Measurements from ENCODE around the gene PELI2. TPM values are rescaled to one million over a fixed set of nuclear protein-coding genes. Genes with fewer than 3 reads are reported as not detected.

The PELI2 gene
- total and polyA plus RNA-seq, 2 experiments from 2014 or later, result 8.0 to 24.5 TPM

GRCh38 chr14:56284641-56285040, 166.4 kb downstream of the PELI2 start:
- DNase-seq (ENCODE audit: low spot score), result no peak
- H3K4me3 ChIP-seq, result no peak overlapping the region
- H3K4me1 ChIP-seq (ENCODE audit: insufficient read depth), result no peaks in the 10 kb centered on the region
- H3K4me2 ChIP-seq, result no peak overlapping the region
- no peak for ATAC-seq
- H3K9me2 ChIP-seq (ENCODE audit: insufficient read depth), result no peaks in the 10 kb centered on the region
- no peaks in the 10 kb centered on the region for H3K79me2 ChIP-seq (replicated peaks; ENCODE audit: insufficient read depth)
- Mint-ChIP-seq H3K9me3 (no peaks in the 10 kb centered on the region), H3K4me3 (no peak overlapping the region), H3K36me3 (ENCODE audit: low read depth) (peaks cover 3% of the 10 kb centered on the region; the same call in 2 of the 3 replicates), H3K4me1 (no peaks in the 10 kb centered on the region), H3K27ac (no peak overlapping the region), H3K27me3 (ENCODE audit: insufficient read depth, low read depth, poor library complexity) (no peaks in the 10 kb centered on the region)
- H3K36me3 ChIP-seq (ENCODE audit: insufficient read depth), result no peaks in the 10 kb centered on the region
- no peaks in the 10 kb centered on the region for H4K20me1 ChIP-seq (replicated peaks; ENCODE audit: insufficient read depth)
- H3F3A ChIP-seq (replicated peaks; ENCODE audit: low read depth), result no peaks in the 10 kb centered on the region
- H2AFZ ChIP-seq, result no peak overlapping the region
- TF ChIP-seq JUNB (IDR thresholded peaks at IDR 0.05; ENCODE audit: unreplicated experiment) (no peak), ZNF331 (CRISPR knock-in tag; IDR thresholded peaks at IDR 0.05; ENCODE audit: low read depth) (no peak), ETS1 (IDR thresholded peaks at IDR 0.05) (no peak), CTCF (conservative IDR thresholded peaks at IDR 0.05; ENCODE audit: low read depth in 2 of 2) (no peak), POLR2AphosphoS5 (IDR thresholded peaks at IDR 0.05; ENCODE audit: low read depth) (no peak), EZH2phosphoT487 (IDR thresholded peaks at IDR 0.05; ENCODE audit: unreplicated experiment) (no peak), EZH2 (IDR thresholded peaks at IDR 0.05; ENCODE audit: low read depth, unreplicated experiment) (no peak)
- H3K27me3 ChIP-seq (ENCODE audit: insufficient read depth), result no peaks in the 10 kb centered on the region
- no peak overlapping the region for H3K27ac ChIP-seq (ENCODE audit: low read depth)

GRCh38 chr14:56289155-56289554, 170.9 kb downstream of the PELI2 start:
- no peak for ATAC-seq
- Histone ChIP-seq H3K4me1 (ENCODE audit: insufficient read depth) (no peaks in the 10 kb centered on the region), H2AFZ (no peak overlapping the region), H3K9me2 (ENCODE audit: insufficient read depth) (no peaks in the 10 kb centered on the region), H3K4me2 (no peak overlapping the region), H3K27me3 (ENCODE audit: insufficient read depth) (no peaks in the 10 kb centered on the region), H3K27ac (ENCODE audit: low read depth) (no peak overlapping the region), H4K20me1 (replicated peaks; ENCODE audit: insufficient read depth) (peaks cover 2% of the 10 kb centered on the region; the same call in 1 of the 2 replicates), H3K79me2 (replicated peaks; ENCODE audit: insufficient read depth) (no peaks in the 10 kb centered on the region), H3K36me3 (ENCODE audit: insufficient read depth) (no peaks in the 10 kb centered on the region), H3F3A (replicated peaks; ENCODE audit: low read depth) (no peaks in the 10 kb centered on the region), H3K4me3 (no peak overlapping the region)
- H3K27me3 Mint-ChIP-seq (ENCODE audit: insufficient read depth, low read depth, poor library complexity), result no peaks in the 10 kb centered on the region
- H3K4me3 Mint-ChIP-seq, result no peak overlapping the region
- peaks cover 3% of the 10 kb centered on the region; the same call in 2 of the 3 replicates for H3K36me3 Mint-ChIP-seq (ENCODE audit: low read depth)
- H3K9me3 Mint-ChIP-seq, result no peaks in the 10 kb centered on the region
- DNase-seq (ENCODE audit: low spot score), result no peak
- H3K4me1 Mint-ChIP-seq, result no peaks in the 10 kb centered on the region
- H3K27ac Mint-ChIP-seq, result no peak overlapping the region; the same call in 1 of the 2 replicates
- no peak for TF ChIP-seq ETS1 (IDR thresholded peaks at IDR 0.05)
- no peak for TF ChIP-seq EZH2phosphoT487 (IDR thresholded peaks at IDR 0.05; ENCODE audit: unreplicated experiment)
- TF ChIP-seq ZNF331 (CRISPR knock-in tag; IDR thresholded peaks at IDR 0.05; ENCODE audit: low read depth), result no peak
- no peak for TF ChIP-seq POLR2AphosphoS5 (IDR thresholded peaks at IDR 0.05; ENCODE audit: low read depth)
- no peak for TF ChIP-seq EZH2 (IDR thresholded peaks at IDR 0.05; ENCODE audit: low read depth, unreplicated experiment)
- no peak for TF ChIP-seq ZNF462 (CRISPR knock-in tag; IDR thresholded peaks at IDR 0.05)
- TF ChIP-seq NANOG (IDR thresholded peaks at IDR 0.05; ENCODE audit: borderline replicate concordance), result no peak

Measured in GM23338 (cell line).